Measurements from ENCODE around the gene WDR73.
A peak's percentile ranks its signal among the peaks of the same experiment; 100 is the strongest.
"Not testable (repeated sequence)": the region's sequence is repeated elsewhere in the genome, so short reads cannot be mapped to it uniquely, and the experiment has no call there.

The WDR73 gene

GRCh38 chr15:84657748-84658079 is 3.6 kb upstream of the WDR73 start:
- no peak for DNase-seq (ENCODE audit: low spot score)

GRCh38 chr15:84656972-84657371 is 2.9 kb upstream of the WDR73 start:
- DNase-seq (ENCODE audit: low spot score) = no peak

GRCh38 chr15:84654689-84655453 is 788 bp upstream of the WDR73 start:
- peak; percentile 77 for DNase-seq (ENCODE audit: low spot score)

GRCh38 chr15:84653584-84653909 is 536 bp downstream of the WDR73 start:
- no peak for DNase-seq (ENCODE audit: low spot score)

GRCh38 chr15:84649706-84650105 is 4.4 kb downstream of the WDR73 start:
- DNase-seq (ENCODE audit: low spot score) = no peak

GRCh38 chr15:84648539-84648938 is 5.5 kb downstream of the WDR73 start:
- no peak for DNase-seq (ENCODE audit: low spot score)

- no peak for DNase-seq (ENCODE audit: low spot score)
These were observed 6.4 kb downstream of the WDR73 start for GRCh38 chr15:84647726-84648125.

- DNase-seq (ENCODE audit: low spot score) = no peak
These were observed 8.1 kb downstream of the WDR73 start for GRCh38 chr15:84645997-84646396.

- DNase-seq (ENCODE audit: low spot score) = no peak
These were observed 8.6 kb downstream of the WDR73 start for GRCh38 chr15:84645496-84645895.

GRCh38 chr15:84643838-84644237 is 10.2 kb downstream of the WDR73 start:
- no peak for DNase-seq (ENCODE audit: low spot score)

GRCh38 chr15:84642640-84643039 is 11.4 kb downstream of the WDR73 start:
- DNase-seq (ENCODE audit: low spot score) = not testable (repeated sequence)

- not testable (repeated sequence) for DNase-seq (ENCODE audit: low spot score)
These were observed 12.2 kb downstream of the WDR73 start for GRCh38 chr15:84641871-84642270.

- DNase-seq (ENCODE audit: low spot score) = peak; percentile 72
These were observed 16.0 kb downstream of the WDR73 start for GRCh38 chr15:84638103-84638502.

- DNase-seq (ENCODE audit: low spot score) = no peak
These were observed 19.8 kb downstream of the WDR73 start for GRCh38 chr15:84634228-84634837.

GRCh38 chr15:84633311-84634227 is 20.5 kb downstream of the WDR73 start:
- DNase-seq (ENCODE audit: low spot score) = peak; percentile 68

GRCh38 chr15:84631706-84632272 is 22.3 kb downstream of the WDR73 start:
- DNase-seq (ENCODE audit: low spot score) = no peak

- DNase-seq (ENCODE audit: low spot score) = no peak
These were observed 25.1 kb downstream of the WDR73 start for GRCh38 chr15:84629033-84629432.

GRCh38 chr15:84625123-84625522 is 29.0 kb downstream of the WDR73 start:
- no peak for DNase-seq (ENCODE audit: low spot score)

GRCh38 chr15:84624359-84624758 is 29.7 kb downstream of the WDR73 start:
- DNase-seq (ENCODE audit: low spot score) = no peak

- DNase-seq (ENCODE audit: low spot score) = no peak
These were observed 32.6 kb downstream of the WDR73 start for GRCh38 chr15:84621358-84621979.

- no peak for DNase-seq (ENCODE audit: low spot score)
These were observed 33.5 kb downstream of the WDR73 start for GRCh38 chr15:84620626-84621025.

- no peak for DNase-seq (ENCODE audit: low spot score)
These were observed 37.8 kb downstream of the WDR73 start for GRCh38 chr15:84616235-84616634.

All from HuH-7 (cell line).